ENCODE data around the gene QSOX1.
"Not testable (repeated sequence)": the region's sequence is repeated elsewhere in the genome, so short reads cannot be mapped to it uniquely, and the experiment has no call there.

Gene QSOX1

DNA sequence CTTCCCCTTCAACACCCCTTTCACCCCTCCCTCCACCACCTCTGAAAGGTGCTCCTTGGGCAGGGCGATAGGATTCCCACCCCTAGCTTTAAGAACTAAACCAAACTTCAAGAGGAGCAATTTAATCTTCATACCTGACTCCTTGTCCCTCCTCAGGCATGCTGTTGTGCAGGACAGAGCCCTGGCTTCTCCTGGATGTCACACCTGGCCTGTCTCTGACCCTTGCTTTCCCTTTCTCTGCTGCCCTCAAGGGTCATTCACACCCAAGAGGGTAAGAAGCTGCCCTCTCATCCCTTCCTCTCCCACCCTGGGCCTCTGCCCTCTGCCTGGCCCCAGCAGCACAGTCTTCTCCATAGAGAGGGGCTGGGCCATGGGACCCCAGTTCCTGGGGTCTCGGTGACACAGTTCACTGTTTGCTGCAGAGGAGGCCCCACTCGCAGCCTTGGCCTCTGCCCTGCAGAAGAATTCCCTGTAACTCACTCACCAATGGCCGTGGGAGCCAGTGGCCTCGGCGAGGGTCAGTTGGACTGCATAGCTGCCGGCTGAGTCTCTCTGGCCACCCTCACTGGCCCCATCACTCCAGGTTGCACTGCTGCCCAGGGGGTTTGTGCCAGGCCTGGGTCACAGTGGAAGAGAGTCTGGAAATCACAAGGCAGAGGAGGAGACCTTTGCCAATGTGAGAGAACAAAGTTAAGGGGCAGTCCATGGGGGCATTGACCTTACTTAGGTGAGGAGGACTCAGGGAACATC is 47.0 kb downstream of the QSOX1 start:
- Mint-ChIP-seq H3K27ac (no peak overlapping the region), H3K4me1 (no peaks in the 10 kb centered on the region), H3K9me3 (no peaks in the 10 kb centered on the region)

DNA sequence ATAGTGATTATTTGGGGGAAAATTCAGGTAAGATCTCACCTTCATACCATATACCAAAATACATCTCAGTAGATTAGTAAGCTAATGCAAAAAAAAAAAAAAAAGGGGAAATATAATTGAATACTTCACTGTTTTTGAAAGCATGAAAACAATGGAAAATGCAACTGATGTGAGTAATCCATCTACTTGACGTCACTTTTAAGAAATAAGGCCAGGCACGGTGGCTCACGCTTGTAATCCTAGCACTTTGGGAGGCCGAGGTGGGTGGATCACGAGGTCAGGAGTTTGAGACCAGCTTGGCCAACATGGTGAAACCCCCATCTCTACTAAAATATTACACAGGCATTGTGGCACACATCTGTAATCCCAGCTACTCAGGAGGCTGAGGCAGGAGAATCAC is 47.9 kb downstream of the QSOX1 start:
- not testable (repeated sequence) for H3K27me3 Mint-ChIP-seq

More for the DNA sequence above, 47.0 kb downstream of the QSOX1 start:
- H3K36me3 Mint-ChIP-seq = peaks cover 18% of the 10 kb centered on the region
- no peaks in the 10 kb centered on the region for H3K27me3 Mint-ChIP-seq
- no peak for ATAC-seq
- no peak overlapping the region for H3K4me3 Mint-ChIP-seq

GRCh38 chr1:180204231-180204630 is 49.6 kb downstream of the QSOX1 start:
- no peaks in the 10 kb centered on the region for H3K27me3 Mint-ChIP-seq
- no peak overlapping the region for H3K4me3 Mint-ChIP-seq
- no peaks in the 10 kb centered on the region for H3K4me1 Mint-ChIP-seq
- no peaks in the 10 kb centered on the region for H3K9me3 Mint-ChIP-seq
- ATAC-seq = no peak
- no peak overlapping the region for H3K27ac Mint-ChIP-seq
- H3K36me3 Mint-ChIP-seq = peaks cover 3% of the 10 kb centered on the region

More for the DNA sequence above, 47.9 kb downstream of the QSOX1 start:
- not testable (repeated sequence) for H3K27ac Mint-ChIP-seq, H3K9me3 Mint-ChIP-seq, H3K4me3 Mint-ChIP-seq, H3K4me1 Mint-ChIP-seq, ATAC-seq
- peaks cover 12% of the 10 kb centered on the region for H3K36me3 Mint-ChIP-seq

DNA sequence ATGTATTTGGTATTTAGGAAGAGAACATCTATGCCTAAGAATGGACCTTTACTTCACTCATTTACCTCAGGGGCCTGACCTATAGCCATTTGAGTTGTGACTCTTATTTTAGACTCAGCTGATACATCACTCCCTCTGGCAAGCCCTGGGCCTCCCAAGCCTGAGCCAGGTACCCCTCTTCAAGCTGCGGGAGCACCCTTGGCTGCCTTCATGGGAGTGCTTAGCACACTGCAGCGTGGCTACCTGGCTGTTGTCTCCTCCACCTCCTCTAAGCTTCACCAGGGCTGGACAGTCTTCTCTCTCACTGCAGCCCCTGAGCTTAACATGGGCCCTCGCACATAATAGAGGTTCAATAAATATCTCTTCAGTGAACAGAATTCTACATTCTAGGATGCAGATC is 51.9 kb downstream of the QSOX1 start:
- peaks cover 11% of the 10 kb centered on the region for H3K27me3 Mint-ChIP-seq
- H3K4me3 Mint-ChIP-seq = no peak overlapping the region

GRCh38 chr1:180208264-180208663 is 53.6 kb downstream of the QSOX1 start:
- no peak overlapping the region for H3K27ac Mint-ChIP-seq
- peaks cover 15% of the 10 kb centered on the region for H3K27me3 Mint-ChIP-seq
- no peaks in the 10 kb centered on the region for H3K36me3 Mint-ChIP-seq
- H3K4me3 Mint-ChIP-seq = no peak overlapping the region
- no peak for ATAC-seq
- no peaks in the 10 kb centered on the region for H3K4me1 Mint-ChIP-seq
- H3K9me3 Mint-ChIP-seq = no peaks in the 10 kb centered on the region

More for the DNA sequence above, 51.9 kb downstream of the QSOX1 start:
- ATAC-seq = peak; percentile 4
- Mint-ChIP-seq H3K9me3 (no peaks in the 10 kb centered on the region), H3K27ac (no peak overlapping the region), H3K36me3 (no peaks in the 10 kb centered on the region), H3K4me1 (no peaks in the 10 kb centered on the region)

GRCh38 chr1:180210008-180210620 is 55.4 kb downstream of the QSOX1 start:
- H3K4me3 Mint-ChIP-seq = no peak overlapping the region
- no peaks in the 10 kb centered on the region for H3K36me3 Mint-ChIP-seq
- no peaks in the 10 kb centered on the region for H3K4me1 Mint-ChIP-seq
- peaks cover 15% of the 10 kb centered on the region for H3K27me3 Mint-ChIP-seq
- no peak for ATAC-seq
- no peaks in the 10 kb centered on the region for H3K9me3 Mint-ChIP-seq
- H3K27ac Mint-ChIP-seq = no peak overlapping the region

DNA sequence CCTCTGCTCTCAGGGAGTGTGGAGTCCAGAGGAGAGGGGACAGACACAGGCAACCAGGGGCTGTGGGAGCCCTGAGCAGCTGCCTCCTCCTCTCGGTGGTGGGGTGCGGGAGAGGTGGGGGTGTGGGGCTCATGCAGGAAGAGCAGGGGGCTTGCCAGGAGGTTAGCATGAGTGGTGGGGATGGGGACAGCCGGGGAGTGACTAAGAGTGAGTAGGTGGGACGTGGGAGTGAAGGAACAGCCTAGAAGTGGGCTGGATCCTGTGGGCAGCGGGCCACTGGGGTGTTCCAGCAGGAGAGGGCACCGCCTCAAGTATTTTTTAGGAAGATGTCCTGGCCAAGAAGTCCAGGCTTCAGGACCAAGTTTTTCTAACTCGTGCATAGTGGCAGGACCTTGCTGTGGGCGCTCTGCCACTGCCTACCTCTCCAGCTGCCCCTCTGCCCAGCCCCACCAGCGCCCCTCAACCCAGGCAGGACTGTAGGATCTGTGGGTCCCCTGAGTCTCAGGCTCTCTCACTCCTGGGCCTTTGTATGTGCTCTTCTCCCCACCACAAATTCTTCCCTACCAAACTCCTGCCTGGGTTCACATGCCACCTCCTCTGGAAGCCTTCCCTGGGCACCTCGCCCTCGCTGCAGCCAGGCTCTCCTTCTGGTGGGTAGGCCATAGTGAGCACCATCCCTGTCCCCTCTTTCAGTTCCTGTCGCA is 56.6 kb downstream of the QSOX1 start:
- Mint-ChIP-seq H3K27me3 (peaks cover 15% of the 10 kb centered on the region), H3K4me1 (no peaks in the 10 kb centered on the region), H3K9me3 (no peaks in the 10 kb centered on the region), H3K27ac (no peak overlapping the region), H3K36me3 (no peaks in the 10 kb centered on the region), H3K4me3 (no peak overlapping the region)
- no peak for ATAC-seq

- H3K4me3 Mint-ChIP-seq = no peak overlapping the region
- no peak overlapping the region for H3K27ac Mint-ChIP-seq
- H3K4me1 Mint-ChIP-seq = no peaks in the 10 kb centered on the region
- H3K9me3 Mint-ChIP-seq = no peaks in the 10 kb centered on the region
- peaks cover 15% of the 10 kb centered on the region for H3K27me3 Mint-ChIP-seq
- no peak for ATAC-seq
- H3K36me3 Mint-ChIP-seq = no peaks in the 10 kb centered on the region
Observed at GRCh38 chr1:180211860-180212229, 57.2 kb downstream of the QSOX1 start.

DNA sequence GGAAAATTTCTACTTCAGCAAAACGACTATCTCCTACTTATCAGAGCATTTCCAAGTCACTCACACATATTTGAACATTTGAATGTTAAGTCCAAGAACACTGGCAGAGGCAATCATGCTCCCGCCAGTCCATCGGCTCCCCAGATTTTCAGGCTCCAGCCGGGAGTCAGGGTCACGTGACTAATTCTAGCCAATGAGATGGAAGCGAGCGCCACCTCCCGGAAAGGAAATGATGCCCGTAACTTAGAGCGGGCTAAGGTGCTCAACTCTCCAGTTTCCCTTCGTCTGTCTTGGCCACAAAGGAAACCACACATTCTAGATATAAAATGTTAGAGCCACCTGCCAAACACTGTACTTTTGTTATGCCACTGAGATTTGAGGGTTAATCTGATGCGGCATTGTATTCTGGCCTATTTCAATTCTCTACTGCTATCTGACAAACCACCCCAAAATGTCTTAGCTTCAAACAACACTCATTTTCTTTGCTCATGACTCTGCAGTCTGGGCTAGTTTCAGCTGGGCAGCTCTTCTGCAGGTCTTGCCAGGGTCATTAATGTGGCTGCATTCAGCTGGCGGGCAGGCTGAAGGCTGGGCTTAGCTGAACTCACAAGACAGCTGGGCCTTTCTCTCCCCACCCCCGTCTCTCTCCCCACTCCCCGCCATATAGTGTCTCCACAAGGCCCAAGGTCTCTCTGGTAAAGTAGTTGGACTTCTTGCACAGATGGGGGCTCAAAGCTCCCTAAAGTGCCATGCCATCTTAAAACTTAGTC is 58.9 kb downstream of the QSOX1 start:
- H3K4me3 Mint-ChIP-seq = peak overlapping the region; percentile 35
- H3K27me3 Mint-ChIP-seq = peaks cover 15% of the 10 kb centered on the region
- H3K4me1 Mint-ChIP-seq = no peaks in the 10 kb centered on the region
- H3K27ac Mint-ChIP-seq = no peak overlapping the region
- no peaks in the 10 kb centered on the region for H3K9me3 Mint-ChIP-seq
- ATAC-seq = no peak
- H3K36me3 Mint-ChIP-seq = no peaks in the 10 kb centered on the region

DNA sequence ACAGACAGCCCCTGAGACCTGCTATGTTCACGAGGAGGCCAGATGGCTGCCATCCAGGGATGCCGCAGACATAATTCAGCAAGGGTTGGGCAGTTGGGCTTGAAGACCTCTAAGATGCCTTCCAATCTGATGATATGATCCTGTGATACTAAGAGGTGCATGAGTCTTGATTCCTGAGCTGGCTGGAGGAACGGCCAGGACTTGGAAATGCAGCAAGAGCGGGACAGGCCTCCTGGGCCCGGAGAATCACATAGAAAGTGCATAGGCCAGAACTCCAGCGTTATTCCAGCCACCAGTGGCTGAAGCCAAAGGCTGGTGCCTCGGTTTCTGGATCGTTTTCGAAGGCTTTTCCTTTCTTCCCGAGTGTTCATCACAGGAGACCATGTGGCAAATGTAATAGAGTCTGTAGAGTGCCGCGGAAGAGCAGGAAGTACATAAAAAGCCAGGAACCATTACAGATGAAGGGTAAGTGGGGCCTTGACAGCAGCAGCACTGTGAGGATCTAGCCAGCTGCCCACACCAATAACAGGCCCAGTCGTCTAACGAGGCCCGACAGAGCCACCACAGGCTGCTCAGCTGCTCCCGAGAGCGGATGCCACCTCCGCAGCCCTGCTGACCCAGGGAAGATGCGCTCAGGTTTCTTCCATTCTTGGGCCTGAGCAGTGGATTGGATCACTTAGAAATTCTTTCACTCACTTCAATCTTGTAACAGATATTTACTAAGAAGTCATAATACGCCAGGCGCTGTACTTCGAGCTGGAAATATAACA is 61.4 kb downstream of the QSOX1 start:
- no peaks in the 10 kb centered on the region for H3K4me1 Mint-ChIP-seq
- H3K36me3 Mint-ChIP-seq = no peaks in the 10 kb centered on the region
- no peak overlapping the region for H3K4me3 Mint-ChIP-seq
- peaks cover 21% of the 10 kb centered on the region for H3K27me3 Mint-ChIP-seq
- ATAC-seq = no peak
- H3K27ac Mint-ChIP-seq = no peak overlapping the region
- no peaks in the 10 kb centered on the region for H3K9me3 Mint-ChIP-seq

DNA sequence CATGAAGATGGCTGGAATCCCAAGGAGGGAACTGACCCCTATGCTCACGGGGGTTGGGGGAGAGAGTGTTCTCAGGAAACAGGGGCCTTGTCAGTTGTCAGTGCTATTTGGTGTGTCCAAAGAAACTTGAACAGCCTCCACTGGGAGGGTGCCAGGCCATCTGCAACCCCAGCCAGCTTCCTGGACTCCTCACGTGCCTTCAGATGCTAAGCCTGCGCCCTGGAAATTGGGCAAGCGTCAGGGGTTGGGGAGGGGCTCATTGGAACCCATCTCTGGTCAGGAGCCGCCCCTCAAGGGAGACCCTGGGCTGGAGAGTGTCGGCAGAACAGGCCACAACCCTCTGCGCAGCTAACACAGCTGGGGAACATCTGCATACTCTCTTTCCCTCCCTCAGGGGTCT is 62.3 kb downstream of the QSOX1 start:
- no peaks in the 10 kb centered on the region for H3K36me3 Mint-ChIP-seq
- no peaks in the 10 kb centered on the region for H3K4me1 Mint-ChIP-seq
- no peak overlapping the region for H3K27ac Mint-ChIP-seq
- H3K4me3 Mint-ChIP-seq = no peak overlapping the region
- no peaks in the 10 kb centered on the region for H3K9me3 Mint-ChIP-seq
- no peak for ATAC-seq
- peaks cover 21% of the 10 kb centered on the region for H3K27me3 Mint-ChIP-seq

GRCh38 chr1:180218806-180219765 is 64.4 kb downstream of the QSOX1 start:
- ATAC-seq = peak; percentile 3
- no peaks in the 10 kb centered on the region for H3K4me1 Mint-ChIP-seq
- H3K27me3 Mint-ChIP-seq = peaks cover 35% of the 10 kb centered on the region
- no peaks in the 10 kb centered on the region for H3K9me3 Mint-ChIP-seq
- no peak overlapping the region for H3K27ac Mint-ChIP-seq
- no peak overlapping the region for H3K4me3 Mint-ChIP-seq
- H3K36me3 Mint-ChIP-seq = no peaks in the 10 kb centered on the region

DNA sequence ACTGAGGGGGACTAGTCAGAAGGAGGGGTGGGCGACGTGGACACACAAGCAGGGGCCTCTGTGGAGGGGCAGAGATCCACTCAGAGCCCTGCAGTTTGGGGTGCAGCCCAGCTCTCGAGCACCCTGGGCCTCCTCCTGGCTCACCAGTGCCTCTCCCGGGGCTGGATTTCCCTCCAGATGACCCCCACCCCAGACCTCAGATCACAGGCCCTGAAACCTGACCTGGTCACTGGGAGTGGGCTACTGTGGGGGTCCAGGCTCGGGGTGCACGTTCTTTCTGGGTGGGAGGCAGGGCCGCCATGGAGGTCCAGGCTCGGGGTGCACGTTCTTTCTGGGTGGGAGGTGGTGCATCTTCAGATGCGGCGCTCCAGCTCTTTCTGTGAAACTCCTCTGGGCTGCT is 65.1 kb downstream of the QSOX1 start:
- no peaks in the 10 kb centered on the region for H3K4me1 Mint-ChIP-seq
- ATAC-seq = no peak
- no peaks in the 10 kb centered on the region for H3K36me3 Mint-ChIP-seq
- no peak overlapping the region for H3K4me3 Mint-ChIP-seq
- H3K9me3 Mint-ChIP-seq = no peaks in the 10 kb centered on the region
- peaks cover 40% of the 10 kb centered on the region for H3K27me3 Mint-ChIP-seq
- no peak overlapping the region for H3K27ac Mint-ChIP-seq

GRCh38 chr1:180221462-180221861 is 66.8 kb downstream of the QSOX1 start:
- Mint-ChIP-seq H3K27ac (no peak overlapping the region), H3K4me3 (no peak overlapping the region), H3K9me3 (no peaks in the 10 kb centered on the region), H3K36me3 (no peaks in the 10 kb centered on the region), H3K27me3 (peaks cover 53% of the 10 kb centered on the region), H3K4me1 (no peaks in the 10 kb centered on the region)
- no peak for ATAC-seq

Measured in stimulated activated memory B cell treated with anti-CD40 and anti-IgM and Interleukin-4, amounts not matched to agents 10 μg/mL and 1 μg/mL and 100 μg/mL, for 72 hours (primary cell).